ENCODE measurements around the gene MIGA1. TPM values are rescaled to one million over a fixed set of nuclear protein-coding genes. Genes with fewer than 3 reads are reported as not detected.

Gene MIGA1
- total and polyA plus RNA-seq, 9 of the 15 experiments (the other 6 are each of a cell fraction or from before 2014, with no cell fraction given): 1.6 to 5.1 (median 2.9) TPM

GRCh38 chr1:77850082-77850481 lies 70.6 kb downstream of the MIGA1 start:
- no peak overlapping the region for H3K4me2 ChIP-seq (ENCODE audit: insufficient read depth, low read length)
- FAIRE-seq (no peak), ATAC-seq (no peak), DNase-seq (ENCODE audit: extremely low read depth in 1 of 4, low spot score in 3 of 4) (no peak)
- H3K9ac ChIP-seq (ENCODE audit: insufficient read depth in 1 of 2, low read depth in 2 of 2, low read length in 2 of 2): no peak overlapping the region
- WGBS (ENCODE audit: insufficient coverage, low coverage, missing lambda C conversion rate): 44% methylated on average over 1 of the region's 1 CpG
- no TSS peak for BruUV-seq (replicated peaks)
- H3K79me2 ChIP-seq (ENCODE audit: control insufficient read depth, insufficient read depth, low read length): no peaks in the 10 kb centered on the region
- in situ Hi-C loops (cut with MboI) (no loop called here), intact Hi-C loops (cut with micrococcal nuclease) (no loop called here)
- H3K27ac ChIP-seq (ENCODE audit: extremely low read depth, low read depth, low read length): no peak overlapping the region
- H3K4me1 ChIP-seq (replicated peaks in 1 of 2; ENCODE audit: control insufficient read depth in 2 of 2, insufficient read depth in 2 of 2, low read length in 2 of 2): no peaks in the 10 kb centered on the region
- no peaks in the 10 kb centered on the region for H3K27me3 ChIP-seq (ENCODE audit: control insufficient read depth in 2 of 2, insufficient read depth in 2 of 2, low read length in 2 of 2)
- CTCF ChIA-PET (ENCODE audit: low intra/inter-chr PET ratio): no interaction called here
- H2AFZ ChIP-seq (ENCODE audit: low read depth, low read length): no peak overlapping the region
- H3K4me3 ChIP-seq: no peak overlapping the region
- POLR2A ChIA-PET: no interaction called here
- no peaks in the 10 kb centered on the region for H3K36me3 ChIP-seq (ENCODE audit: control insufficient read depth, insufficient read depth, low read length)
- H3K9me1 ChIP-seq (ENCODE audit: control insufficient read depth, insufficient read depth, low read length): no peaks in the 10 kb centered on the region
- H4K20me1 ChIP-seq (replicated peaks; ENCODE audit: control insufficient read depth, insufficient read depth, low read length): no peaks in the 10 kb centered on the region
- no peaks in the 10 kb centered on the region for H3K9me3 ChIP-seq (replicated peaks; ENCODE audit: control insufficient read depth, insufficient read depth, low read depth, low read length)
- TF ChIP-seq SOX6 (IDR thresholded peaks at IDR 0.05): no peak
- no peak for TF ChIP-seq ZKSCAN3 (CRISPR knock-in tag; IDR thresholded peaks at IDR 0.05)
- TF ChIP-seq RBM25 (IDR thresholded peaks at IDR 0.05; ENCODE audit: low read depth, low read length, severe bottlenecking): no peak
- no peak for TF ChIP-seq DMBX1 (CRISPR knock-in tag; IDR thresholded peaks at IDR 0.05; ENCODE audit: borderline replicate concordance)
- no peak for TF ChIP-seq HNRNPL (IDR thresholded peaks at IDR 0.05; ENCODE audit: low read depth, low read length)
- no peak for TF ChIP-seq C11orf30 (IDR thresholded peaks at IDR 0.05; ENCODE audit: low read depth)
- TF ChIP-seq SRSF9 (IDR thresholded peaks at IDR 0.05; ENCODE audit: borderline replicate concordance, low read depth, low read length): no peak
- TF ChIP-seq, protein P1, sequence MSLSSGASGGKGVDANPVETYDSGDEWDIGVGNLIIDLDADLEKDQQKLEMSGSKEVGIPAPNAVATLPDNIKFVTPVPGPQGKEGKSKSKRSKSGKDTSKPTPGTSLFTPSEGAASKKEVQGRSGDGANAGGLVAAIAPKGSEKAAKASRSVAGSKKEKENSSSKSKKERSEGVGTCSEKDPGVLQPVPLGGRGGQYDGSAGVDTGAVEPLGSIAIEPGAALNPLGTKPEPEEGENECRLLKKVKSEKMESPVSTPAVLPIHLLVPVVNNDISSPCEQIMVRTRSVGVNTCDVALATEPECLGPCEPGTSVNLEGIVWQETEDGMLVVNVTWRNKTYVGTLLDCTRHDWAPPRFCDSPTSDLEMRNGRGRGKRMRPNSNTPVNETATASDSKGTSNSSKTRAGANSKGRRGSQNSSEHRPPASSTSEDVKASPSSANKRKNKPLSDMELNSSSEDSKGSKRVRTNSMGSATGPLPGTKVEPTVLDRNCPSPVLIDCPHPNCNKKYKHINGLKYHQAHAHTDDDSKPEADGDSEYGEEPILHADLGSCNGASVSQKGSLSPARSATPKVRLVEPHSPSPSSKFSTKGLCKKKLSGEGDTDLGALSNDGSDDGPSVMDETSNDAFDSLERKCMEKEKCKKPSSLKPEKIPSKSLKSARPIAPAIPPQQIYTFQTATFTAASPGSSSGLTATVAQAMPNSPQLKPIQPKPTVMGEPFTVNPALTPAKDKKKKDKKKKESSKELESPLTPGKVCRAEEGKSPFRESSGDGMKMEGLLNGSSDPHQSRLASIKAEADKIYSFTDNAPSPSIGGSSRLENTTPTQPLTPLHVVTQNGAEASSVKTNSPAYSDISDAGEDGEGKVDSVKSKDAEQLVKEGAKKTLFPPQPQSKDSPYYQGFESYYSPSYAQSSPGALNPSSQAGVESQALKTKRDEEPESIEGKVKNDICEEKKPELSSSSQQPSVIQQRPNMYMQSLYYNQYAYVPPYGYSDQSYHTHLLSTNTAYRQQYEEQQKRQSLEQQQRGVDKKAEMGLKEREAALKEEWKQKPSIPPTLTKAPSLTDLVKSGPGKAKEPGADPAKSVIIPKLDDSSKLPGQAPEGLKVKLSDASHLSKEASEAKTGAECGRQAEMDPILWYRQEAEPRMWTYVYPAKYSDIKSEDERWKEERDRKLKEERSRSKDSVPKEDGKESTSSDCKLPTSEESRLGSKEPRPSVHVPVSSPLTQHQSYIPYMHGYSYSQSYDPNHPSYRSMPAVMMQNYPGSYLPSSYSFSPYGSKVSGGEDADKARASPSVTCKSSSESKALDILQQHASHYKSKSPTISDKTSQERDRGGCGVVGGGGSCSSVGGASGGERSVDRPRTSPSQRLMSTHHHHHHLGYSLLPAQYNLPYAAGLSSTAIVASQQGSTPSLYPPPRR (CRISPR knock-in tag; IDR thresholded peaks at IDR 0.05; ENCODE audit: borderline replicate concordance): no peak
- TF ChIP-seq CREM (IDR thresholded peaks at IDR 0.05; ENCODE audit: low read depth): no peak
- TF ChIP-seq, protein P2, sequence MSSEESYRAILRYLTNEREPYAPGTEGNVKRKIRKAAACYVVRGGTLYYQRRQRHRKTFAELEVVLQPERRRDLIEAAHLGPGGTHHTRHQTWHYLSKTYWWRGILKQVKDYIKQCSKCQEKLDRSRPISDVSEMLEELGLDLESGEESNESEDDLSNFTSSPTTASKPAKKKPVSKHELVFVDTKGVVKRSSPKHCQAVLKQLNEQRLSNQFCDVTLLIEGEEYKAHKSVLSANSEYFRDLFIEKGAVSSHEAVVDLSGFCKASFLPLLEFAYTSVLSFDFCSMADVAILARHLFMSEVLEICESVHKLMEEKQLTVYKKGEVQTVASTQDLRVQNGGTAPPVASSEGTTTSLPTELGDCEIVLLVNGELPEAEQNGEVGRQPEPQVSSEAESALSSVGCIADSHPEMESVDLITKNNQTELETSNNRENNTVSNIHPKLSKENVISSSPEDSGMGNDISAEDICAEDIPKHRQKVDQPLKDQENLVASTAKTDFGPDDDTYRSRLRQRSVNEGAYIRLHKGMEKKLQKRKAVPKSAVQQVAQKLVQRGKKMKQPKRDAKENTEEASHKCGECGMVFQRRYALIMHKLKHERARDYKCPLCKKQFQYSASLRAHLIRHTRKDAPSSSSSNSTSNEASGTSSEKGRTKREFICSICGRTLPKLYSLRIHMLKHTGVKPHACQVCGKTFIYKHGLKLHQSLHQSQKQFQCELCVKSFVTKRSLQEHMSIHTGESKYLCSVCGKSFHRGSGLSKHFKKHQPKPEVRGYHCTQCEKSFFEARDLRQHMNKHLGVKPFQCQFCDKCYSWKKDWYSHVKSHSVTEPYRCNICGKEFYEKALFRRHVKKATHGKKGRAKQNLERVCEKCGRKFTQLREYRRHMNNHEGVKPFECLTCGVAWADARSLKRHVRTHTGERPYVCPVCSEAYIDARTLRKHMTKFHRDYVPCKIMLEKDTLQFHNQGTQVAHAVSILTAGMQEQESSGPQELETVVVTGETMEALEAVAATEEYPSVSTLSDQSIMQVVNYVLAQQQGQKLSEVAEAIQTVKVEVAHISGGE (CRISPR knock-in tag; IDR thresholded peaks at IDR 0.05): no peak
- TF ChIP-seq ZBTB7A (IDR thresholded peaks at IDR 0.05; ENCODE audit: borderline replicate concordance, control insufficient read depth, low read depth, low read length): no peak
- no peak for TF ChIP-seq MAFG (tag; conservative IDR thresholded peaks at IDR 0.05)
- no peak for TF ChIP-seq NBN (IDR thresholded peaks at IDR 0.05; ENCODE audit: low read depth)
- no peak for TF ChIP-seq FOXA3 (CRISPR knock-in tag; conservative IDR thresholded peaks at IDR 0.05 in 1 of 2, IDR thresholded peaks at IDR 0.05 in 1 of 2)
- no peak for TF ChIP-seq ZNF584 (CRISPR knock-in tag; IDR thresholded peaks at IDR 0.05; ENCODE audit: low read depth)

All from K562 (cell line).